ENCODE data around the gene CACNA1B.

CACNA1B gene

DNA sequence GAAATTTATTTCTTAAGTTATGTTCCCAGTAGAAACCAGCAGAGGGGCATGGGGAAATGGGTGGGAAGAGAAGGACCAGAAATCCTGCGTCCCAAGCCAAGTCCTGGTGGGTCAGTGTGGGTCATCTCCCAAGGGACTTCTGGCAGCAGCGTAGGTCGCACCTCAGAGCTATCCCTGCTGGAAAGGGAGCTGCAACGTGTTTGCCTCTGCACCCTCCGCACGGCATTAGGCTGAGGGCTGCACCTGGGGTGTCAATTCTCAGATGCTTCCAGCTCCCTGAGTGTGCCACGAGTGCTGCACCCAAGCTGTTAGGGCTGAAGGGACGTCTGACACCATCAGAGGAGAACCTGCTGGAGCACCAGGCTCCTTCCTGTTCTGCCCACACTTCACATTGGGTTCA lies 182.8 kb downstream of the CACNA1B start:
- DNase-seq: no peak

DNA sequence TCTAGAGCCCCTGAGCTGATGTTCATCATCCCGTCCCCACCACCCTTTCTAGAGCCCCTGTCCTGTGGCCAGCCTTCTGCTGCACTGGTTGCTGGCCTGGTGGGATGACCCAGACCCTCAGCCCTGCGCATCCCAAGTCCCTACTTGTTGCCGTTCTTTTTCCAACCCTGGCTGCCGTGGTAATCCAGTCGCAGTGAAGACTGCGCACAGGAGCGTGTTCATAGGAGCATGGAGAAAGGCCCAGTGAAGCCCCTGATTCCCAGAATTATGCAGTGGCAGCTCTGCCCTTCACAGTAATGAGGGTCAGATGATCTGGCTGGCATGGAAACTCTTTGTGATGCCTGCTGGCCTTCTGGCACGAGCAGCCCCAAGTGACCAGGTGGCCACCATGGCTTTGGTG lies 183.3 kb downstream of the CACNA1B start:
- no peak for DNase-seq

DNA sequence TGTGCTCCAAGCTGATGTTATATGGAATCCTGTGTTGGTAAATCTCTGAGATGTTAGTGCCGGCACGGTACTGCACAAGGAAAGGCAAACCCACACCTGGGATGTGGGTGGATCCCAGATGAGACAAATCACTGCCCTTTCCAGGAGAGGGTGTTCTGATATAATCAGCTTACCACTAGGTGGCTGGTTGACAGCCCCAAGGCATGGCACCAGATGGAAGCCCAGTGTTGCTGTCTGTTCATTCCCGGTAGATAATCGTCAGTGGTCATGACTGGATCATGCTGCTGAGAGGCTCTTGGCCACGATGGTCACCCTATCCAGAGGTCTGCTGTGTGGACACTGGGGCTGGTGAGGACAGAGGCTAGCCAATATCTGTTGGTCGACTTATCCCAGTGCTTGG lies 184.0 kb downstream of the CACNA1B start:
- no peak for DNase-seq

DNA sequence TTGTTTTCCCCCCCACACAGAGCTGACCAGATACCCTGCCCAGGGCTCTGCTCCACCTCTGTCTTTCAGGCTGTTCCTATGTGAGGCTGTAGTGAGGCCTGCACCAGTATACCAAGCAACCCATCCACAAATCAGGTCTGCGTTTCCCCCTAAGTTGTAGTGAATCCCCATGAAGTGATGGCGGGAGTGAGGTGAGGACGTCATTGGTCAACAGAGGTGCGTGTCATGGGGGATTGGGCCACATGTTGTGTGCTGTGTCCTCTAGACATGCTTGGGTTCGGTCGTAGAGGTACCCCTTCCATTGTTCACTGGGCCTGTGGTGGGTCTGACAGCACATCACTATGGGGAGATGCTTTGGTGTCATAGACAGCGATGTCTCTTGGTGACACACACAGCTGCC lies 184.6 kb downstream of the CACNA1B start:
- no peak for DNase-seq

DNA sequence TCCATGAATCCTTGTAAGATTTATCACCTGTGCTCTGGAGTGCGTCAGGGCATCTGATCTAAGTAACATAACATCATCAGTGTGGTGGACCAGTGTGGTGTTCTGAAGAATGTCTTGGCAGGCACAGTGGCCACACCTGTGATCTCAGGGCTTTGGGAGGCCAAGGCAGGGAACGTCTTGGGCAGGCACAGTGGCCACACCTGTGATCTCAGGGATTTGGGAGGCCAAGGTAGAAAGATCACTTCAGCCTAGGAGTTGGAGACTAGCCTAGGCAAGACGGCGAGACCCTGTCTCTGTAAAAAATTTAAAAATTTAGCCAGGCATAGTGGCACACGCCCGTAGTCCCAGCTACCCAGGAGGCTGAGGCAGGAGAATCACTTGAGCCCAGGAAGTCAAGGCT lies 185.5 kb downstream of the CACNA1B start:
- DNase-seq: no peak

DNA sequence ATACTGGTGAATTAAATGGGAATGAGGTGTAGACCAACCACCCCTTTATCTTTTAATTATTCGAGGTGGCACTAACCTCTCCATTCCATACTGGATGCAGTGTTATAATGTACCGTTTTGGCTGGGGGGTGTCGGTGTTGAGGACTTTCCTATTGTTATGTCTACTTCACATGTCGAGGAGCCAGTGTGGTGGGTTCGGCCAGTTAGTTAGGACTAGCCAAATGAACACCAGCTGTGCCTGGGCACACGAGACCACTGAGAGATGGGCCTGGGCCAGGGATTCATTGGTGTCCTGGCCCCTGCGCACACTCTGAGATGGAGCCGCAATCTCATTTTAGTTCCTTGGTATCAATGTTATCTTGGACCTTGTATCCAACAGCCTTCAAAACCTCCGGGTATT lies 186.2 kb downstream of the CACNA1B start:
- no peak for DNase-seq

DNA sequence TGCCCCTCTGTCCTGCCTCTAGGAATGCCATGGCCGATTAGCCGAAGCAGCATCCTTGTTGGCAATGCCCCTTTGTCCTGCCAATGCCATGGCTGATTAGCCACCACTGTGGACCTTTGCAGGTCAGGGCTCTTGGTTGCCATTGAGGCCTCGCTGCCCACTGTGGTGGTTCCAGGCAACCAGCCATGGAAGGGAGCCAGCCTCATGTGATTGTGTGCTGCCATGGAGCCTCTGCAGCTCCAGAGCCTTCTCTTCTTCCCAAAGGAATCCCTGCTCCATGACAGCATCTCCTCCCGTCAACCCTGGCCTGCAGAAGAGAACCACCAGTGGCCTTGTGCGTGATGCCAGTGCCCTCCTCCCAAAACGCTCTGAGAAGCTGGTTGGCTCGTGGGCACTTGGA lies 187.0 kb downstream of the CACNA1B start:
- DNase-seq: no peak

DNA sequence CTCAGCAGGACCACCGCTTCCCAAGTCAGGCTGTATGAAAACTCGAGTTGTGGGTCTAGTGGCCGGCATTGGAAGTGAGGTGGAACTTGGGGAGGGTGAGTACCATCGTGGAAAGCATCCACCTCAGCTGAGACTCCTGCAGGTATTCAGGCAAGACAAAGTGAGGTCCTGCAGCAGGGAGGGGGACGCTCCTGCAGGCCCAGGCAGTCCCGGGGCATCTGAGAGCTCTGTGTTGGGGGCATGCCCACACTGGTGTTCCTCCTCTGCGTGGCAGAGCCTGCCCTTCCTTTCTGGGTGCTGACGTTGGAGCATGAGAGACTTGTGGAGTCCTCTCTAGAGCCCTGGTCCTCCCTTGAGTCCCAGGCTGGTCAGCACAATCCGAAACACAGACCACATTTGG lies 187.7 kb downstream of the CACNA1B start:
- DNase-seq: no peak

DNA sequence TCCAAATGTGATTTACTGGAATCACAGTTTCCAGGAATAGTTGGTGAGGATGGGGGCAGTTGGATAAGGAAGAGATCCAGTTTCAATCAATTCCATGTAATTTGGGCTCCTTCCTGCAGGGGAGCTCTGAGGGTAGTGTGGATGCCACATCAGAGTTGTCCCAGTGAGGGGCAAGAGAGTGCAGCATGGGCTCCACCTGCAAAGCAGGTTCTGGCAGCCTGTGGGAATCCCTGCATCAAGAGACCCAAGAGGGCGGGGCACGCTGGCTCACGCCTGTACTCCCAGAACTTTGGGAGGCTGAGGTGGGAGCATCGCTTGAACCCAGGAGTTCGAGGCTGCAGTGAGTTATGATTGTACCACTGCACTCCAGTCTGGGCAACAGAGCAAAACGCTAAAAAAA lies 188.5 kb downstream of the CACNA1B start:
- DNase-seq: no peak

DNA sequence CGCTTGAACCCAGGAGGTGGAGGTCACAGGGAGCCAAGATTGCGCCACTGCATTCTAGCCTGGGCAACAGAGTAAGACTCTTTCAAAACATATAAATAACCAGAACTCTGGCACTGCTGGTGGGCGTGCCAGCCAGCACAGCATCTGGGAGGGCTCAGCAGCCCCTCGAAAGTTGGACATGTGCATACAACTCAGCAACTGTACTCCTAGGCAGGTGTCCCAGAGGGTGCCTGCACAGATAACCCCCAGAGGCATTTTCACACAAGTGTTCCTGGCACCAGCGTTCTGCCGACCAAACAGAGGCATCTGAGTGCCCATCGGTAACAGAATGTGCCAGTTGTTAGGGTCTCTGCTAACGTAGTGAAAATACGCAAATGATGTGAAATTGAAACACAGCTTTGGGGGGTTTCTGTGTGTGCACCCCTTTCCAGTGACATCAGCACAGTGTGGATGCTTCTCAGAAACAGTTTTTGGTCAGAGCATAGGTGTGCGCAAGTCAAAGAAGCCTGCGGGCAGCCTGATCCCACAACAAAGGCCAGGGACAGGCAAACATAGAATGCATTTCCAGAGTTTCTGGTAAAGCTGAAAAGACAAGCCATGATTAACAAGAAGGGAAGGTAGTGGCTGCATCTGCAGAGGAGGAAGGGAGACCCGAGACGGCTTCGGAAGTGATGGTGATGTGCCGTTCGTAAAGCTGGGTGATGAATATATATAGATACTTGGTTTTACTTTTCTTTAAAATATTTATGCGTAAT lies 190.2 kb downstream of the CACNA1B start:
- no peak for DNase-seq

DNA sequence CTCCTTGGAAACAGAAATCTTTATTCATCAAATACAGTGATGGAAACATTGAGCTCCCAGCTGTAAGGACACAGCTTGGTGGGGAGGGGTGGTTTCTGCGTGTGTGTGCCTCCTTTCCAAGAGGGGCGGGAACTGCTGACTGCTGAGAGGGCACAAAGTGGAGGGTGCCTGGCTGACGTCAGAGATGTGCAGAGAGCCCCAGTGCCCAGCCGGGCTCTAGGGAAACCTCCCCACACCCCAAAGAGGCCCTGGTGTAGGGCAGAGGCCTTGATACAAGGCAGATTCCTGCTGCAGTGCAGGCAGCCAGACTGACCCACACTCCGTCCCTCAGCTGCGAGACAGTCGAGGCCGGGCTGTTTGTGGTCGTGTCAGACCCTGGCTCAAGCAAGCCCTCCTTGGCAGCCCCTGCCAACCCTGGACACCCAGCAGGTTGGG lies 191.0 kb downstream of the CACNA1B start:
- no peak for DNase-seq

DNA sequence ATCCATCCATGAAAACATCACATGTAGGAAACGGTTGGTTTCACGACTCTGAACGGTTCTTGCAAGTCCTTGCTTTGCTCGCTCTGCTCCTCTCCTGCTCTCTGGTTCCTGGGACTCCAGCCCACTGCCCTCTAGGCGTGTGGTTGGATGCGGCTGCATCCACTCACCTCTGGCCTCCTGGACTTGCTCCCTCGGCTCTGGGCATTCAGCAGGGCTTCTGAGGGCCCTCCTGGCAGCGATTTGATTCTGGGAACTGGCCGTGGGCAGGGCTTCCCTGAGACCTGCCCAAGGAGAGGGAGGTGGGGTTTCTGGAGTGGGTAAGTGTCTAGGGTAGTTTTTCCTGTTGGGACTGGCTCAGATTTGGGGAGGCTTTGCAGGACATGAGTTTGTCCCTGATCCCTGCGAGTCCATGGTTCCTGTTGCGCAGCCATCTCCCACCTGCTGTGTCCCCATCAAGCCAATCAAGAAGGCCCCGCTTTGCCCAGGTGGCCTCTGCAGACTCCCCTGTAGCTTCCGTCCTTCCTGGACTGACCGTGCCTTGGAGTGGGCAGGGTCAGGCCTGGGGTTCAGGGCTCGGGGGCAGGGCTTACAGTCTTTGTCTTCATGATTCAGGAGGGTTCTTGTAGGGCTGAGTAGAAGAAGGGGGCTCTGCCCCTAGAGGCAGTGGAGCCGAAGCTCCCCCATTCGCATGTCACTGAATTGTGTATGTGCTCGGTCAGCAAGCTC lies 192.3 kb downstream of the CACNA1B start:
- no peak for DNase-seq

DNA sequence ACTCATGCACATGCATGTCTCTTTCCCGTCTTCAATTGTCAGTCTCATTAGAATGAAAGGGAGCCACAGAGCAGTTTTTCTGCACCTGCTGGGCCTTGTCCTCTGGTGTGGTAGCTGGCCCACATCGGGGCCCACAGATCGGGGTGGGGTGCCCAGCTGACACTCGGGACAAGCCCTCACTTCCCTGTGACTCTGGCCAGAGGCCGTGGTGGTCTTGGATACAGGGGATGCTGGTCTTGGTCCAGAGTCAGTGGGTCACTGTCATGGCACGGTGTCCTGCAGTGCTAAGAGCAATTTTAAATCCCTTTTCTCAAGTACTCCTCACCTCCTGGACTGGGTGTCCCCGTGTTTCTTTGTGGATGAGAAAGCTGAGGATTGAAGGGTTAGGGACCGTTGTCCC lies 193.2 kb downstream of the CACNA1B start:
- no peak for DNase-seq

DNA sequence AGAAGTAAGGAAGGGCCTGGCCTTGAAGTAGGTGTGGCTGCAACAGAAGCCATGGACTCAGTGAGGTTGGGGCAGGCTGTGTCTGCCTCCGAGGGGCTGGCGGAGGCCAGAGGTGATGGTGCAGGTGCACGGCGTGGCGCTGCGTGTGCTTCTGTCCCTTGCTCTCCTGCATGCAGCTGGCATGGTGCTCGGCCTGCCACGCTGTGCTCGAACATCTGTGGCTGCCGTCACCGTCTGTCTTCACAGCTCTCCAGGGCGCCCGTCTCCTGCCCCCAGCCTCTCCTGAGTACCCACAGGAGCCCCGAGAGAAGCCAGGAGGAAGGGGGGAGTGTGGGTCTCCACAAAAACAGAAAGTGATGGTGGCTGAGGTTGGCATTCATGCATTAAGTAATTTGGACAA lies 193.7 kb downstream of the CACNA1B start:
- DNase-seq: no peak

DNA sequence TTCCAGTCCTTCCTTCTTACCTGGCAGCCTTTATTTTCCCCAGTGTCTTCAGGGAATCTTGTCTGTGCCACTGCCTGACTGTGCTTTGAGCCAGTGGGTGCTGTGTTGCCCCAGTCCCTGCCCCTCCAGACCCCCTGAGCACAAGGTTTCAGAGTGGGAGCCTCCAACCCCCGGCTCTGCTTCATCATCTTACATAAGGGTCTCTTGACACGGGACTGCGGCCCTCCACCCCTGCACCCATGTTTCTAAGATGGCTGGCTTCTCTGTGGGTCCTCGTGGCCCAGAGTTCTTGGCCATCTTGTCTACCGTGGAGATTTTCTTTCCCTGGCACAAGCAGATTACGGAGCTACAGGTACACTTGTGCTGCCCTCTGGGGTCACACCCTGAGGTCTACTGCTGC lies 194.1 kb downstream of the CACNA1B start:
- DNase-seq: no peak

DNA sequence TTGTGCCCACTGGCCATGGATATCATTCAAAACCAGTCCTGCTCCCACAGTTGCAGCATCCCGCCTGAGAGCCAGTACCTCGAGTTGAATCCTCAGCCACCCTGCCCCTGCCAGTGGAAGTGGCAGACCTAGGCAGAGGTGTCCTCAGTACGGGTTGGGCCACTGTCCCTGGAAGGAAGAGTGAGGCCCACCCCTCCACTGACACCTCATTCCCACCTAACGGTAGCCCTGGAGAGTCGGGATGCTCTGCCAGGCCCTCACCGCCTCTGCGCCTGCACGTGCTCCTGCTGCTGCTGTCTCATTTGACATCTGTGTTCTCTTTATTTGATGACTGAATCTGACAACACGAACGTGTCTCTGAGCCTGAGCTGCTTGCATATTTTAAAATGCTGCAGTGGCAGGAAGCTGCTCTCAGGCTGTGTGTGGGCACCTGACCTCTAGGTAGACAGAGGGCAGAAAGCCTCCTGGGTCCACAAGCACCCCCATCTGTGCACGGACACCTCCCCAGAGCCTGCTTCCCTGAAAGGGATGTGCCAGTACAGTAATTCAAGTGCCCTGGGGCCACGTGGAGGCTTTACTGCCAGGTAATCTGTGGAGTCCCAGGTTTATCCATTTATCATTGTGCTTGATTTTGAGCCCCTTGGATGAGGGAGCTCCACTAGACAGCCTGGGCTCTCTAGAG lies 194.7 kb downstream of the CACNA1B start:
- no peak for DNase-seq

DNA sequence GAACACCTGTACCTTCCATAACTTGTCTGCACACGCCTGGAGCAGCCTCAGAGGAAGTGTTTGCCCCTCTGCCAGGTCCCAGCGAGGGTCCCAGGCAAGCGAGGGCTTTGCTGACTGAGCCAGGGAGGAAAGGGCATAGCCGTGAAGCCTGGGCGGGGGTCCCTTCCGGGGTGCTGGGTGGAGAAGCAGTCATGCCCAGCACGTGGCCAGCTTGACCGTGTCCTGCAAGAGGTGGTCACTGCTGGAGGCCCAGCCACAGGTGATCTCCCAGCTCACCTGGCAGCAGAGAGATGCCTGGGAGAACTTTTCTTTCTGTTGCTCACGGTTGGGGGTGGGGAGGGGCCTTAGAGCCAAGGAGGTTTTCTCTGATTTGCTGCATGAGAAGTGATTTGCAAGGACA lies 195.3 kb downstream of the CACNA1B start:
- DNase-seq: no peak

DNA sequence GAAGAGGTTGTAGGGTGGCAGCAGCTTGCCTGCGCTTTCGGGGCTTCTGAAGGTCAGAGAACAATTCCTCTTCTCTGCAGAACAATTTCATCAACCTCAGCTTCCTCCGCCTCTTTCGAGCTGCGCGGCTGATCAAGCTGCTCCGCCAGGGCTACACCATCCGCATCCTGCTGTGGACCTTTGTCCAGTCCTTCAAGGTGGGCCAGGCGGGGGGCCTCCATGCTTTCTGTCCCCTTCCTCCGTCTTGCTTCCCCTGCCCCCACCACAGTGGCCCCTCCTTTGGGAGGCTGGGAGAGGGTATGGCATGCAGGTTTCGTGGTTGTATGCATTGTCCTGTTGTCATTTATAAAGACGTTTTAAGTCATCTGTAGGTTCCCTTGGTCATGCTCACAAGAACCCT lies 195.8 kb downstream of the CACNA1B start:
- no peak for DNase-seq

DNA sequence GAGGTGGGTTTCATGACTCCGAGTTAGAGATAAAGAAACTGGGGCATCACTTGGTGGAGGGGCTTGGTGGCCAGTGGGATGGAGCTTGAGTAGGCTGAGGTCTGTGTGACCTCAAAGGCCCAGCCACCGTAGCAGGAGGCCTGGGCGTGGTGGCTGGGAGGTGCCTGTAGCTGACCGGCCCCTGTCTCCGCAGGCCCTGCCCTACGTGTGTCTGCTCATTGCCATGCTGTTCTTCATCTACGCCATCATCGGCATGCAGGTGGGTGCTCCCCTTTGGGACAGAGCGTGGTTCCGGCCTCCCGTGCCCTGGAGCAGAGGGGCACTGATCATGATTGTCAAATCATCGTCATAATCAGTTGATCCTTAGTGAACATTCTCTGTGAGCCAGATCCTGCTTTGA lies 196.2 kb downstream of the CACNA1B start:
- DNase-seq: no peak

DNA sequence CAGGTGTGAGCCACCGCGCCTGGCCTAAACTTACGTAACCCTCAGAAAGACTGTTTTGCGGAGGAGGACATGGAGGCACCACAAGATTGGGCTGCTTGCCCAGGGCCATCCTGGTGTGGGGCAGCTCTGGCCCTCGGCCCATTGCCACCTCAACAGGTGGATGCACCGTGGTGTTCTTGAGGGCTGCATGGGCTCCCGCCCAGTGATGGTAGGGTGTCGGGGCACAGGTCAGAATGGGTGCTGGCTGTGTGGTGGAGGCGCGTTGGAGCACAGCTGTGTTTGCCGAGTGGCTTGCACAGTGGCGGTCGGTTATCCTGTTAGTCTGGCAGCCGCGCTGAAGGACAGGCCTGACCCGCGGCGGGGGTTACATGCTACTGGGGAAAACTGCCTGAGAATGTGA lies 196.9 kb downstream of the CACNA1B start:
- DNase-seq: no peak

DNA sequence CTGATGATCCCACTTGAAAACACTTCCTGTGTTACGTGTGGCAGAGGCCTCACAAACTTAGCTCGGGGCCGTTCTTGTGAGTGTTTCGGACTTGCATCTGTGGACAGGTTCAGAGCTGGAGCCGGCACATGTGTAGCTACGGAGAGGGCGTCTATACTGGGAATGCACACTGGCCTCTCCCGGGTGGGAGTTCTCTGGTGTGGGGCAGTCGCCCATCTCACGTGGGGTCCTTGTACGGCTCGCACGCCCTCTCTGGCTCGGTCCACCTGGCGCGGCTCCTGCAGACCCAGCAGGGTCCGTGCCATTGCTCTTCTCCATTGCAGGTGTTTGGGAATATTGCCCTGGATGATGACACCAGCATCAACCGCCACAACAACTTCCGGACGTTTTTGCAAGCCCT lies 197.9 kb downstream of the CACNA1B start:
- no peak for DNase-seq

DNA sequence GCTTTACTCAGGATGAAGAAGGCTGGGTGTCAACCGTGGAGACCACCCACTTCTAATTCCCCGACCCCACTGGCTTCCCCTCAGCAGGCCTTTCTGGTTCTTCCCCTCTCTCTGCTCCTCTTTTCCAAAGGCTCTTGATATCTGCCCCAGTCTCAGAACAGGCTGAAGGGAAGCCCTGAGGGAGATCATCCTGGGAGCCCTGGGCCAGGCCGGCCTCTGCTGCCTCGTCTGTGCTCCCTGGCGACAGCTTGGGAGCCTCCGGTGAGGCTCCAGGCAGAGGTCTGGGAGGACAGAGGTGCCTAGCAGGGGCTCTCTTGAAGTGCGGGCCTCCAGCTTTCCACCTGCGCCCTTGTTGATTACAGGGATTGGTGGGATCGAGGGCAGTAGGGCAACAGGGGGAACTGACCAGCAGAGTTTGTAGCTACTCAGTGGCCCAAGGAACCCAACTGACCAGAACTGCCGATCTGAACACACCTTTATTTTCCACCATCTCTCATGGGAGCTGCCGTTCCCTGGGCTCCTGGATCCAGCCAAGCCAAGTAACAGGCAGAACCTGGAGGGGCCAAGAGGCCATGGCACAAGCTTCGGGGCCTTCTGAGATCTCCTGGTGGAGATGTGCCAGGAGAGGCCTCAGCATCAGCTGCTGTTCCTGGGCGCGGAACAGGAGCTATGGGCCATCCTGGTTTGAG lies 198.5 kb downstream of the CACNA1B start:
- no peak for DNase-seq

DNA sequence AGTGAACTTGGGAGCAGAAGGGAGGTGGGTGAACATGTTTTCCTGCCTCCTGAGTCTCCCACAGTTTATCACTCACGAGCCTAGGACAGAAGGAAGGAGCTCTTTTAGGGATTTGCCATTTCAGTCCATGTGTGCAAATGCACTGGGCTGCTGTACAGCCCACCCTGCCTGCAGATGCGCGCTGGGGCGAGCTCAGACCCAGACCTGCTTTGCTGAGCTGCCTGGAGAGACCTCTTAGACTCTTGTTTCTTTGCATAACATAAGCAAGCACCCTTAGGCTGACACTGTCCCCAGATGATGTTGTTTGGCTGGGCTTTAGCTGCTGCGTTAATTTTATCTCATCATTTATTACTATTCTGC lies 199.0 kb downstream of the CACNA1B start:
- no peak for DNase-seq

DNA sequence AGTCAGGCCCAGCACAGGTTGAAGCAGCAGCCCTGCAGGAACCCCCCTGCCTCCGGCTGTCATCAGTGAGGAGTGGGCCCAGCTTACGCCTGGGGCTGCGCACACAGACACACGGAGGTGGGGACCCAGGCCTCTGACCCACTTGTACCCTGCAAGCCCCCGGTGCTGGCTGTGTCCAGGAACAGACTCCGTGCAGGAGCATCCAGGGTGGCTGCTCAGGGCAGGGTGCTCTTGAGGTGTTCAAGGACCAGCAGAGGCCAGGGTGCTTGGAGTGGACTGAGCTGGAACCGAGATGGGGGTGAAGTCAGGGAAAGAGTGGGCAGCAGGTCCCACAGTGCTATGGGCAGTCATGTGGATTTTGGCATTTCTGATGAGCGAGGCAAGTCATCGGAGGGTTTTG lies 199.5 kb downstream of the CACNA1B start:
- no peak for DNase-seq
